Hepatocyte (in vitro differentiated cells): Measurements from ENCODE around the gene PEA15. TPM values are rescaled to one million over a fixed set of nuclear protein-coding genes. Genes with fewer than 3 reads are reported as not detected.

Experiments used
- DNase-seq: peaks from one replicate; pipeline ENCODE4 v3.0.0-alpha.2; 2016; ENCODE audit warnings: low spot score
- H2AFZ ChIP-seq: fragments of 200-600 bp; sonication (generic); 2 replicates; pipeline ENCODE4 v1.6.0; 2016; ENCODE audit warnings: antibody characterized with exemption, mild to moderate bottlenecking
- H3K27ac ChIP-seq: fragments of 200-600 bp; sonication (generic); 2 replicates; pipeline ENCODE4 v1.5.1; 2016; ENCODE audit warnings: mild to moderate bottlenecking
- H3K27me3 ChIP-seq: fragments of 200-600 bp; sonication (generic); 2 replicates; pipeline ENCODE4 v1.6.1; 2016
- H3K36me3 ChIP-seq: fragments of 200-600 bp; sonication (generic); replicated peaks from 2 replicates; pipeline ENCODE4 v1.5.1; 2016; ENCODE audit warnings: low read depth; ENCODE audit not compliant: insufficient read depth
- H3K4me1 ChIP-seq: fragments of 200-600 bp; sonication (generic); 2 replicates; pipeline ENCODE4 v1.5.1; 2016; ENCODE audit warnings: mild to moderate bottlenecking, moderate library complexity; ENCODE audit not compliant: insufficient read depth
- H3K4me2 ChIP-seq: fragments of 200-600 bp; sonication (generic); 2 replicates; pipeline ENCODE4 v1.6.0; 2016
- H3K4me3 ChIP-seq: fragments of 200-600 bp; sonication (generic); 2 replicates; pipeline ENCODE4 v1.5.1; 2016; ENCODE audit warnings: mild to moderate bottlenecking
- H3K79me2 ChIP-seq: fragments of 200-600 bp; sonication (generic); 2 replicates; pipeline ENCODE4 v1.6.0; 2017; ENCODE audit warnings: mild to moderate bottlenecking
- H3K9me2 ChIP-seq: fragments of 200-600 bp; sonication (generic); replicated peaks from 2 replicates; pipeline ENCODE4 v1.6.0; 2017; ENCODE audit warnings: mild to moderate bottlenecking; ENCODE audit not compliant: insufficient read depth
- H3K9me3 ChIP-seq: fragments of 200-600 bp; sonication (generic); 2 replicates; pipeline ENCODE4 v1.5.1; 2016; ENCODE audit warnings: low read depth, mild to moderate bottlenecking
- H4K20me1 ChIP-seq: fragments of 200-600 bp; sonication (generic); 2 replicates; pipeline ENCODE4 v1.6.0; 2016; ENCODE audit warnings: mild to moderate bottlenecking; ENCODE audit not compliant: insufficient read depth, poor library complexity, severe bottlenecking
- EZH2 ChIP-seq: fragments of 200-600 bp; sonication (generic); IDR thresholded peaks from 2 replicates; pipeline ENCODE4 v1.6.1; 2016; ENCODE audit warnings: antibody characterized with exemption, mild to moderate bottlenecking, borderline replicate concordance
- EZH2phosphoT487 ChIP-seq: fragments of 200-600 bp; sonication (generic); IDR thresholded peaks from one replicate; pipeline ENCODE4 v1.6.1; 2018; ENCODE audit warnings: antibody characterized with exemption, mild to moderate bottlenecking, low read depth, moderate library complexity; ENCODE audit not compliant: unreplicated experiment, severe bottlenecking
- WGBS: methylation state at CpG from one replicate; pipeline ENCODE4 v1.1.6; 2016; ENCODE audit warnings: low lambda C conversion rate; ENCODE audit errors: missing lambda C conversion rate; 5-methylcytosine and 5-hydroxymethylcytosine counted together
- polyA plus RNA-seq: library from polyadenylated mRNA; unstranded; fragments of >200 nt; fragmentation: Nextera tagmentation; extraction: Ambion mirVana; gene quantifications from 2 replicates; pipeline ENCODE4 v1.2.1, GENCODE V29; 2016
- total RNA-seq: library from RNA; depleted of rRNA; stranded (reverse); fragments of >200 nt; gene quantifications from 2 replicates; pipeline ENCODE4 v1.2.3, GENCODE V29; 2014
- TF ChIP-seq, protein P1 (sequence below): fragments of 200-600 bp; sonication (generic); IDR thresholded peaks from 2 replicates; pipeline ENCODE4 v1.5.1; 2016; ENCODE audit warnings: antibody characterized with exemption, mild to moderate bottlenecking; ENCODE audit not compliant: poor library complexity

PEA15 gene, protein sequence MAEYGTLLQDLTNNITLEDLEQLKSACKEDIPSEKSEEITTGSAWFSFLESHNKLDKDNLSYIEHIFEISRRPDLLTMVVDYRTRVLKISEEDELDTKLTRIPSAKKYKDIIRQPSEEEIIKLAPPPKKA
- total RNA-seq: 61.1 and 82.3 TPM in 2 replicates
- 59.5 and 62.0 TPM in 2 replicates for polyA plus RNA-seq

DNA sequence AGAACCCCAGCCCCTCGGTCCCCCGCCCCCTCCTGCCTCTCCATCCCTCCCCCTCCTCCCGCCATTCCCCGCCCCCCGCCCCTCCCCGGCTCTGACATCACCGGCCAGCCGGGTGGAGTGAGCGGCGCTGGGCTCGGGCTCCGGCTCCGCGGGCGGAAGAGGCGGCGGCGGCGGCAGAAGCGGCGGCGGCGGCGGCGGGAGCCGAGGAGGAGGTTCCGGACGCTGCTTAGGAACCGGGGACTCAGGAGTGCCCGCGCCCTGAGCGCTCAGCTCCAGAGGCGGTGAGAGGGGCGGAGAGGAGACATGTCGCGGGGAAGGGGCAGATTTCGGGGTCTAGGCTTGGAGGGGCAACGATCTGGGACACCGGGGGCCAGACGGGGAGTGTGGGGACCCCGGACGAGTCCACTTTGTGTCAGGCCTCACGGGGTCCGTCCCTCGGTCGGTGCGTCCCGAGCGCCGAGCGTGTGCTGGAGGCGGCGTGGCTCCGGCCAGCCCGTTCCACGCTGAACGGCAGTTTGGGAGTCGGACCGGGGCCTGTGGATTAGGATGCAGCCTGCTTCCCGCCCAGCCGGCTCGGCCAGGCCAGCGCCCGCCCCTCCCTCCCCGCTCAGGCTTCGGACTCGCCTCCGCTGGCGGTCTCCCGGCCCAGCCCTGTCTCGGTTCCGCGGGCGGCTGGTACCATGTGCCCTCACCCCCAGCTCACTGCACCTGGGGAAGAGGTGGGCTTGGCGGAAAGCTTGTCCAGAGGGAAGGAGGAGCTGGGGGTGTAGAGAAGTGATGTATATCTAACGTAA is at the start of gene PEA15:
TSS of gene PEA15 (plus strand) at position 143 of the 794 bp plus-strand sequence. CDS start 6,161 bp downstream, outside the sequence.
- Histone ChIP-seq H3K9me3 (no peaks in the 10 kb centered on the region), H3K36me3 (no peaks in the 10 kb centered on the region), H3K79me2 (peaks cover 13% of the 10 kb centered on the region), H3K4me1 (peaks cover 21% of the 10 kb centered on the region), H3K4me2 (peak within 1 kb of the TSS; percentile 94), H3K4me3 (peak within 1 kb of the TSS; percentile 97), H3K27ac (peak within 1 kb of the TSS; percentile 94), H2AFZ (peak within 1 kb of the TSS; percentile 86), H3K9me2 (no peaks in the 10 kb centered on the region), H3K27me3 (no peaks in the 10 kb centered on the region), H4K20me1 (peaks cover 8% of the 10 kb centered on the region)
- 4% methylated on average over 14 of the region's 76 CpGs for WGBS
- TF ChIP-seq, protein P1, sequence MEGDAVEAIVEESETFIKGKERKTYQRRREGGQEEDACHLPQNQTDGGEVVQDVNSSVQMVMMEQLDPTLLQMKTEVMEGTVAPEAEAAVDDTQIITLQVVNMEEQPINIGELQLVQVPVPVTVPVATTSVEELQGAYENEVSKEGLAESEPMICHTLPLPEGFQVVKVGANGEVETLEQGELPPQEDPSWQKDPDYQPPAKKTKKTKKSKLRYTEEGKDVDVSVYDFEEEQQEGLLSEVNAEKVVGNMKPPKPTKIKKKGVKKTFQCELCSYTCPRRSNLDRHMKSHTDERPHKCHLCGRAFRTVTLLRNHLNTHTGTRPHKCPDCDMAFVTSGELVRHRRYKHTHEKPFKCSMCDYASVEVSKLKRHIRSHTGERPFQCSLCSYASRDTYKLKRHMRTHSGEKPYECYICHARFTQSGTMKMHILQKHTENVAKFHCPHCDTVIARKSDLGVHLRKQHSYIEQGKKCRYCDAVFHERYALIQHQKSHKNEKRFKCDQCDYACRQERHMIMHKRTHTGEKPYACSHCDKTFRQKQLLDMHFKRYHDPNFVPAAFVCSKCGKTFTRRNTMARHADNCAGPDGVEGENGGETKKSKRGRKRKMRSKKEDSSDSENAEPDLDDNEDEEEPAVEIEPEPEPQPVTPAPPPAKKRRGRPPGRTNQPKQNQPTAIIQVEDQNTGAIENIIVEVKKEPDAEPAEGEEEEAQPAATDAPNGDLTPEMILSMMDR: no peak
- no peak for TF ChIP-seq EZH2
- TF ChIP-seq EZH2phosphoT487: no peak
- peak; percentile 88 for DNase-seq

DNA sequence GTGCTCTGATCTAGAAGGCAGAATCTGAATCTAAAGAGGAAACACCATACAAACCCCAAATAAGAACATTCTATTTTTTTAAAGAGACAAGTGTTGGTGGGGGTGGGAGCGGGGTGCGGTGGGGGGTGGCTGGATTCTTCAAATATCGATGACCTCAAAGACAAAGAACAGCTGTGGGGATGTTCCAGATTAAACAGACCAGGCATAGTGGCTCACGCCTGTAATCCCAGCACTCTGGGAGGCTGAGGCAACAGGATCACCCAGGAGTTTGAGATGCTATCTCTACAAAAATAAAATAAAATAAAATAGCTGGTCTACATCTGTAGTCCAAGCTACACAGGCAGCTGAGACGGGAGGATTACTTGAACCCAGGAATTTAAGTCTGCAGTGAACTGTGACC is 48.8 kb upstream of the PEA15 start:
- DNase-seq: no peak
- Histone ChIP-seq H2AFZ (no peak overlapping the region), H3K4me3 (no peak overlapping the region), H3K9me2 (no peaks in the 10 kb centered on the region), H4K20me1 (no peaks in the 10 kb centered on the region), H3K27ac (no peak overlapping the region), H3K36me3 (no peaks in the 10 kb centered on the region), H3K4me1 (no peaks in the 10 kb centered on the region), H3K9me3 (no peaks in the 10 kb centered on the region), H3K79me2 (no peaks in the 10 kb centered on the region), H3K4me2 (no peak overlapping the region), H3K27me3 (no peaks in the 10 kb centered on the region)
- 54% methylated on average over 5 of the region's 5 CpGs for WGBS
- TF ChIP-seq EZH2phosphoT487: no peak
- TF ChIP-seq EZH2: no peak
- TF ChIP-seq, protein P1: no peak

DNA sequence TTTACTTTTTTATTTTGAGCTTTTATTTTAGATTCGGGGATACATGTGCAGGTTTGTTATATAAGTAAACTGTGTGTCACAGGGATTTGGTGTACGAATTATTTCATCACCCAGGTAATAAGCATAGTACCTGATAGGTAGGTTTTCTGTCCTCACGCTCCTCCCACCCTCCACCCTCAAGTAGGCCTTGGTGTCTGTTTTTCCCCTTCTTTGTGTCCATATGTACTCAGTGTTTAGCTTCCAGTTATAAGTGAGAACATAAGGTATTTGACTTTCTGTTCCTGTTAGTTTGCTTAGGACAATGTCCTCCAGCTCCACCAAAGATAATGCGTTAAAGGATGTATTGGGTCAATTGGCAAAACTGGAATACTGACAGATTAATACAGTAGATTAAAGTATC is 48.0 kb upstream of the PEA15 start:
- H3K9me3 ChIP-seq: no peaks in the 10 kb centered on the region
- no peaks in the 10 kb centered on the region for H3K4me1 ChIP-seq
- no peak overlapping the region for H3K4me3 ChIP-seq
- no peaks in the 10 kb centered on the region for H3K79me2 ChIP-seq
- no peaks in the 10 kb centered on the region for H3K9me2 ChIP-seq
- no peaks in the 10 kb centered on the region for H4K20me1 ChIP-seq
- H3K36me3 ChIP-seq: no peaks in the 10 kb centered on the region
- no peak for DNase-seq
- no peak overlapping the region for H3K4me2 ChIP-seq
- no peak overlapping the region for H2AFZ ChIP-seq
- no peak for TF ChIP-seq EZH2
- no peak for TF ChIP-seq EZH2phosphoT487
- TF ChIP-seq, protein P1: no peak
- no peaks in the 10 kb centered on the region for H3K27me3 ChIP-seq
- no peak overlapping the region for H3K27ac ChIP-seq
- WGBS: 65% methylated on average over 4 of the region's 4 CpGs
